WTC11 (cell line): ENCODE measurements around the gene TAF3. TPM values are rescaled to one million over a fixed set of nuclear protein-coding genes. Genes with fewer than 3 reads are reported as not detected.

Source experiments
- ATAC-seq: fragments of 200-7000 bp; cut with Tn5 transposase; 2 replicates; pipeline ENCODE4 v1.10.0; 2021; ENCODE audit warnings: mild to moderate bottlenecking, moderate library complexity
- CTCF ChIA-PET: fragments of 300-600 bp; sonication (Branson Sonifier 250); formaldehyde crosslinking; loops from one replicate; lab custom pipeline; 2021; ENCODE audit warnings: antibody characterized with exemption; lab: Charles Lee
- POLR2A ChIA-PET: fragments of 350-600 bp; sonication (Branson Sonifier 250); formaldehyde crosslinking; loops from one replicate; lab custom pipeline; 2021; ENCODE audit warnings: antibody characterized with exemption; lab: Charles Lee
- DNase-seq: peaks from one replicate; pipeline ENCODE4 v3.0.0; 2021; ENCODE audit warnings: low spot score
- H3K27ac Mint-ChIP-seq: 2 replicates; pipeline ENCODE4 v1.8.0; 2021; ENCODE audit warnings: mixed read lengths
- H3K27me3 Mint-ChIP-seq: 2 replicates; pipeline ENCODE4 v1.8.0; 2021; ENCODE audit warnings: low read depth, mild to moderate bottlenecking, moderate library complexity, mixed read lengths
- H3K36me3 Mint-ChIP-seq: 2 replicates; pipeline ENCODE4 v1.8.0; 2021; ENCODE audit warnings: mixed read lengths
- H3K4me1 Mint-ChIP-seq: 2 replicates; pipeline ENCODE4 v1.8.0; 2022; ENCODE audit warnings: mixed read lengths
- H3K4me3 Mint-ChIP-seq: 2 replicates; pipeline ENCODE4 v1.8.0; 2021; ENCODE audit warnings: mild to moderate bottlenecking, moderate library complexity, mixed read lengths
- H3K9me3 Mint-ChIP-seq: 2 replicates; pipeline ENCODE4 v1.8.0; 2021; ENCODE audit warnings: mixed read lengths
- ELF4 ChIP-seq: sonication (generic); formaldehyde crosslinking; IDR thresholded peaks from 2 replicates; pipeline ENCODE4 v1.8.1; 2022; ENCODE audit warnings: low read depth, mild to moderate bottlenecking, moderate library complexity, missing genetic modification reagents
- FOXJ3 ChIP-seq: sonication (generic); formaldehyde crosslinking; IDR thresholded peaks from 2 replicates; pipeline ENCODE4 v1.9.0; 2021; ENCODE audit warnings: missing genetic modification reagents, mild to moderate bottlenecking, borderline replicate concordance
- GRHL2 ChIP-seq: fragments of 250-450 bp; sonication (Bioruptor Pico); IDR thresholded peaks from 2 replicates; pipeline ENCODE4 v1.8.0; 2022; ENCODE audit warnings: mild to moderate bottlenecking, moderate library complexity; ENCODE audit not compliant: insufficient replicate concordance, severe bottlenecking
- JUN ChIP-seq: sonication (generic); formaldehyde crosslinking; IDR thresholded peaks from 2 replicates; pipeline ENCODE4 v1.8.0; 2023; ENCODE audit warnings: mild to moderate bottlenecking, missing genetic modification reagents
- NR1H2 ChIP-seq: sonication (generic); formaldehyde crosslinking; IDR thresholded peaks from 2 replicates; pipeline ENCODE4 v1.9.0; 2021; ENCODE audit warnings: mild to moderate bottlenecking, moderate library complexity, missing genetic modification reagents
- NR2C2 ChIP-seq: sonication (generic); formaldehyde crosslinking; IDR thresholded peaks from 2 replicates; pipeline ENCODE4 v1.8.0; 2022; ENCODE audit warnings: mild to moderate bottlenecking, missing genetic modification reagents
- SMAD3 ChIP-seq: sonication (generic); formaldehyde crosslinking; IDR thresholded peaks from 2 replicates; pipeline ENCODE4 v1.8.0; 2022; ENCODE audit warnings: missing genetic modification reagents, mild to moderate bottlenecking, borderline replicate concordance
- TEAD1 ChIP-seq: sonication (generic); formaldehyde crosslinking; IDR thresholded peaks from 2 replicates; pipeline ENCODE4 v1.8.0; 2022; ENCODE audit warnings: mild to moderate bottlenecking, missing genetic modification reagents
- ZBTB21 ChIP-seq: sonication (generic); formaldehyde crosslinking; IDR thresholded peaks from 2 replicates; pipeline ENCODE4 v1.8.1; 2023; ENCODE audit warnings: mild to moderate bottlenecking, missing genetic modification reagents, borderline replicate concordance
- ZNF138 ChIP-seq: sonication (generic); formaldehyde crosslinking; conservative IDR thresholded peaks from 2 replicates; pipeline ENCODE4 v1.8.1; 2022; ENCODE audit warnings: mild to moderate bottlenecking, moderate library complexity, missing genetic modification reagents
- ZNF219 ChIP-seq: sonication (generic); formaldehyde crosslinking; IDR thresholded peaks from 2 replicates; pipeline ENCODE4 v1.8.0; 2023; ENCODE audit warnings: missing genetic modification reagents, mild to moderate bottlenecking, borderline replicate concordance
- ZNF396 ChIP-seq: fragments of 250-450 bp; sonication (Bioruptor Pico); IDR thresholded peaks from 2 replicates; pipeline ENCODE4 v1.8.0; 2021; ENCODE audit warnings: mild to moderate bottlenecking, moderate library complexity, borderline replicate concordance
- ZNF416 ChIP-seq: fragments of 250-450 bp; sonication (Bioruptor Pico); IDR thresholded peaks from 2 replicates; pipeline ENCODE4 v1.9.0; 2021; ENCODE audit warnings: mild to moderate bottlenecking, inconsistent platforms
- ZNF423 ChIP-seq: fragments of 250-450 bp; sonication (Bioruptor Pico); IDR thresholded peaks from 2 replicates; pipeline ENCODE4 v2.1.2; 2022; ENCODE audit warnings: mild to moderate bottlenecking, moderate library complexity
- ZNF671 ChIP-seq: fragments of 250-450 bp; sonication (Bioruptor Pico); IDR thresholded peaks from 2 replicates; pipeline ENCODE4 v1.8.0; 2021; ENCODE audit warnings: mild to moderate bottlenecking
- total RNA-seq: library from RNA; stranded (reverse); gene quantifications from 3 replicates; pipeline ENCODE4 v1.2.3, GENCODE V29; 2021
- TF ChIP-seq, protein P1 (sequence below): fragments of 250-450 bp; sonication (Bioruptor Pico); IDR thresholded peaks from 2 replicates; pipeline ENCODE4 v1.8.0; 2021; ENCODE audit warnings: mild to moderate bottlenecking
- TF ChIP-seq, protein P2 (sequence below): sonication (generic); formaldehyde crosslinking; IDR thresholded peaks from 2 replicates; pipeline ENCODE4 v1.8.0; 2023; ENCODE audit warnings: missing genetic modification reagents
- TF ChIP-seq, protein P3 (sequence below): fragments of 250-450 bp; sonication (Bioruptor Pico); IDR thresholded peaks from 2 replicates; pipeline ENCODE4 v1.9.0; 2021; ENCODE audit warnings: moderate library complexity, mild to moderate bottlenecking, inconsistent platforms, borderline replicate concordance
- TF ChIP-seq, protein P4 (sequence below): fragments of 250-450 bp; sonication (Bioruptor Pico); IDR thresholded peaks from 2 replicates; pipeline ENCODE4 v2.1.2; 2022; ENCODE audit warnings: mild to moderate bottlenecking, moderate library complexity
- TF ChIP-seq, protein P5 (sequence below): sonication (generic); formaldehyde crosslinking; IDR thresholded peaks from 2 replicates; pipeline ENCODE4 v1.8.0; 2022; ENCODE audit warnings: mild to moderate bottlenecking, missing genetic modification reagents
- TF ChIP-seq, protein P6 (sequence below): sonication (generic); formaldehyde crosslinking; IDR thresholded peaks from 2 replicates; pipeline ENCODE4 v1.8.1; 2022; ENCODE audit warnings: low read depth, missing genetic modification reagents, borderline replicate concordance
- TF ChIP-seq, protein P7 (sequence below): sonication (generic); formaldehyde crosslinking; IDR thresholded peaks from 2 replicates; pipeline ENCODE4 v1.8.1; 2022; ENCODE audit warnings: missing genetic modification reagents, borderline replicate concordance
- TF ChIP-seq, protein P8 (sequence below): sonication (generic); formaldehyde crosslinking; conservative IDR thresholded peaks from 2 replicates; pipeline ENCODE4 v1.8.1; 2023; ENCODE audit warnings: mild to moderate bottlenecking, low read depth, missing genetic modification reagents, moderate library complexity

TAF3 gene
- total RNA-seq, 1 experiment from 2014 or later: 8.9 TPM

DNA sequence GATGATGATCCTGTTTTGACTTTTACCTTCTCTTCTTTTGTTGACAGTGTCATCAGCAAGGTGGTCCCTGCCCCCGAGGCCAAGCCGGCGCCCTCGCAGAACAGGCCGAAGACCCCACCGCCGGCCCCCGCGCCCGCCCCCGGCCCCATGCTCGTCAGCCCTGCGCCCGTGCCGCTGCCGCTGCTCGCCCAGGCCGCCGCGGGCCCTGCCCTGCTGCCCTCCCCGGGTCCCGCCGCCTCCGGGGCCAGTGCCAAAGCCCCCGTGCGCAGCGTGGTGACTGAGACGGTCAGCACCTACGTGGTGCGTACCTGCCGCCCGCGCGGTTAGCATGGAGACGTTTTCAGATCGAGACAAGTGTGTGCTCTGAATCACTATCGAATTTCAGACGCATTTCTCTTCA lies 190.7 kb downstream of the TAF3 start (continued):
- TF ChIP-seq, protein P1, sequence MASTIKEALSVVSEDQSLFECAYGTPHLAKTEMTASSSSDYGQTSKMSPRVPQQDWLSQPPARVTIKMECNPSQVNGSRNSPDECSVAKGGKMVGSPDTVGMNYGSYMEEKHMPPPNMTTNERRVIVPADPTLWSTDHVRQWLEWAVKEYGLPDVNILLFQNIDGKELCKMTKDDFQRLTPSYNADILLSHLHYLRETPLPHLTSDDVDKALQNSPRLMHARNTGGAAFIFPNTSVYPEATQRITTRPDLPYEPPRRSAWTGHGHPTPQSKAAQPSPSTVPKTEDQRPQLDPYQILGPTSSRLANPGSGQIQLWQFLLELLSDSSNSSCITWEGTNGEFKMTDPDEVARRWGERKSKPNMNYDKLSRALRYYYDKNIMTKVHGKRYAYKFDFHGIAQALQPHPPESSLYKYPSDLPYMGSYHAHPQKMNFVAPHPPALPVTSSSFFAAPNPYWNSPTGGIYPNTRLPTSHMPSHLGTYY (CRISPR knock-in tag): no peak
- TF ChIP-seq, protein P2, sequence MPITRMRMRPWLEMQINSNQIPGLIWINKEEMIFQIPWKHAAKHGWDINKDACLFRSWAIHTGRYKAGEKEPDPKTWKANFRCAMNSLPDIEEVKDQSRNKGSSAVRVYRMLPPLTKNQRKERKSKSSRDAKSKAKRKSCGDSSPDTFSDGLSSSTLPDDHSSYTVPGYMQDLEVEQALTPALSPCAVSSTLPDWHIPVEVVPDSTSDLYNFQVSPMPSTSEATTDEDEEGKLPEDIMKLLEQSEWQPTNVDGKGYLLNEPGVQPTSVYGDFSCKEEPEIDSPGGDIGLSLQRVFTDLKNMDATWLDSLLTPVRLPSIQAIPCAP: no peak
- no peak for TF ChIP-seq ZBTB21 (CRISPR knock-in tag)
- no peak for TF ChIP-seq NR2C2 (CRISPR knock-in tag)
- TF ChIP-seq ELF4 (CRISPR knock-in tag): no peak

DNA sequence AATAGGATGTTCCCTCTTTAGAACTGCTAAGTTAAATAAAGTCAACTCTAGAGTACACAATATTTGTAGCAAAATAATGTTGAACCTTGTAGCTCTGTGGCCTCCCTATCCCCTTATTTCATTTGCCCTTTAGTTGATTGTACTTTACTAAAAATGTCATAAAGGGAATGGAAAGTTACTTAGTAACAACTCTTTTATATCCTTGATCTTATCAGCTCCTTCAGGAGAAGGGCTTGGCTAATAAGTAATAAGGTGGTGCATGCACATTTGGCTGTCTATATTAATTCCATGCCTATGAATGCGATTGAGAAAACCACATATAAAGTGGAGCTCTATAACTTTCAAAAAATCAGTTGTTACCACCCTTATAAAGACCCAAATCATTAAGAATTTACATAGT lies 194.7 kb downstream of the TAF3 start:
- Mint-ChIP-seq H3K27ac (no peak overlapping the region), H3K4me3 (no peak overlapping the region), H3K9me3 (no peaks in the 10 kb centered on the region), H3K36me3 (no peaks in the 10 kb centered on the region), H3K4me1 (peaks cover 12% of the 10 kb centered on the region), H3K27me3 (no peaks in the 10 kb centered on the region)
- CTCF ChIA-PET: no interaction called here
- ATAC-seq: no peak
- POLR2A ChIA-PET: no interaction called here
- TF ChIP-seq ZNF671 (CRISPR knock-in tag) (no peak), JUN (CRISPR knock-in tag) (no peak), ZNF219 (CRISPR knock-in tag) (no peak), ZNF416 (CRISPR knock-in tag) (no peak), NR1H2 (CRISPR knock-in tag) (no peak), SMAD3 (CRISPR knock-in tag) (no peak)
- TF ChIP-seq, protein P3, sequence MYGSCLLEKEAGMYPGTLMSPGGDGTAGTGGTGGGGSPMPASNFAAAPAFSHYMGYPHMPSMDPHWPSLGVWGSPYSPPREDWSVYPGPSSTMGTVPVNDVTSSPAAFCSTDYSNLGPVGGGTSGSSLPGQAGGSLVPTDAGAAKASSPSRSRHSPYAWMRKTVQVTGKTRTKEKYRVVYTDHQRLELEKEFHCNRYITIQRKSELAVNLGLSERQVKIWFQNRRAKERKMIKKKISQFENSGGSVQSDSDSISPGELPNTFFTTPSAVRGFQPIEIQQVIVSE (CRISPR knock-in tag): no peak
- TF ChIP-seq, protein P4, sequence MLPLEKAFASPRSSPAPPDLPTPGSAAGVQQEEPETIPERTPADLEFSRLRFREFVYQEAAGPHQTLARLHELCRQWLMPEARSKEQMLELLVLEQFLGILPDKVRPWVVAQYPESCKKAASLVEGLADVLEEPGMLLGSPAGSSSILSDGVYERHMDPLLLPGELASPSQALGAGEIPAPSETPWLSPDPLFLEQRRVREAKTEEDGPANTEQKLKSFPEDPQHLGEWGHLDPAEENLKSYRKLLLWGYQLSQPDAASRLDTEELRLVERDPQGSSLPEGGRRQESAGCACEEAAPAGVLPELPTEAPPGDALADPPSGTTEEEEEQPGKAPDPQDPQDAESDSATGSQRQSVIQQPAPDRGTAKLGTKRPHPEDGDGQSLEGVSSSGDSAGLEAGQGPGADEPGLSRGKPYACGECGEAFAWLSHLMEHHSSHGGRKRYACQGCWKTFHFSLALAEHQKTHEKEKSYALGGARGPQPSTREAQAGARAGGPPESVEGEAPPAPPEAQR (CRISPR knock-in tag): no peak
- TF ChIP-seq, protein P5, sequence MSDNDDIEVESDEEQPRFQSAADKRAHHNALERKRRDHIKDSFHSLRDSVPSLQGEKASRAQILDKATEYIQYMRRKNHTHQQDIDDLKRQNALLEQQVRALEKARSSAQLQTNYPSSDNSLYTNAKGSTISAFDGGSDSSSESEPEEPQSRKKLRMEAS (CRISPR knock-in tag): no peak
- no peak for DNase-seq

DNA sequence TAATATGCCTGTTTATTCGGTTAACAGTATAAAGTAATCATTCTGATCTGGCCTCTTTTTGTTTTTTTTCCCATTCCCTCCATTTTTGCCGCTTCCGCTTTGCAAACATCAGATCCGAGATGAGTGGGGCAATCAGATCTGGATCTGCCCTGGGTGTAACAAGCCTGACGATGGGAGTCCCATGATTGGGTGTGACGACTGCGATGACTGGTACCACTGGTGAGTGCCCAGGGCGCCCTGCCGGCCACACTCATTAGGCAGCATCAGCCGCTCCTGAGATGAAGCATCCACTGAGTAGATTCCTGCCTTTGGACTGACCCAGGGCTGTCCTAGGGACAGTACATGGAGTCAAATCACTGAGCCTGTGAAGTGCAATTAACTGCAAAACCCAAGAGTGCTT lies 195.3 kb downstream of the TAF3 start:
- CTCF ChIA-PET: no interaction called here
- Mint-ChIP-seq H3K4me3 (no peak overlapping the region), H3K4me1 (peaks cover 12% of the 10 kb centered on the region), H3K9me3 (no peaks in the 10 kb centered on the region), H3K27ac (no peak overlapping the region), H3K36me3 (no peaks in the 10 kb centered on the region), H3K27me3 (no peaks in the 10 kb centered on the region)
- DNase-seq: no peak
- no peak for ATAC-seq
- POLR2A ChIA-PET: no interaction called here
- TF ChIP-seq ZNF138: no peak
- TF ChIP-seq JUN (CRISPR knock-in tag): no peak
- no peak for TF ChIP-seq ZNF396 (CRISPR knock-in tag)
- no peak for TF ChIP-seq ZNF423
- TF ChIP-seq GRHL2 (CRISPR knock-in tag): no peak
- TF ChIP-seq, protein P6, sequence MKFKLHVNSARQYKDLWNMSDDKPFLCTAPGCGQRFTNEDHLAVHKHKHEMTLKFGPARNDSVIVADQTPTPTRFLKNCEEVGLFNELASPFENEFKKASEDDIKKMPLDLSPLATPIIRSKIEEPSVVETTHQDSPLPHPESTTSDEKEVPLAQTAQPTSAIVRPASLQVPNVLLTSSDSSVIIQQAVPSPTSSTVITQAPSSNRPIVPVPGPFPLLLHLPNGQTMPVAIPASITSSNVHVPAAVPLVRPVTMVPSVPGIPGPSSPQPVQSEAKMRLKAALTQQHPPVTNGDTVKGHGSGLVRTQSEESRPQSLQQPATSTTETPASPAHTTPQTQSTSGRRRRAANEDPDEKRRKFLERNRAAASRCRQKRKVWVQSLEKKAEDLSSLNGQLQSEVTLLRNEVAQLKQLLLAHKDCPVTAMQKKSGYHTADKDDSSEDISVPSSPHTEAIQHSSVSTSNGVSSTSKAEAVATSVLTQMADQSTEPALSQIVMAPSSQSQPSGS (CRISPR knock-in tag): no peak
- TF ChIP-seq, protein P7, sequence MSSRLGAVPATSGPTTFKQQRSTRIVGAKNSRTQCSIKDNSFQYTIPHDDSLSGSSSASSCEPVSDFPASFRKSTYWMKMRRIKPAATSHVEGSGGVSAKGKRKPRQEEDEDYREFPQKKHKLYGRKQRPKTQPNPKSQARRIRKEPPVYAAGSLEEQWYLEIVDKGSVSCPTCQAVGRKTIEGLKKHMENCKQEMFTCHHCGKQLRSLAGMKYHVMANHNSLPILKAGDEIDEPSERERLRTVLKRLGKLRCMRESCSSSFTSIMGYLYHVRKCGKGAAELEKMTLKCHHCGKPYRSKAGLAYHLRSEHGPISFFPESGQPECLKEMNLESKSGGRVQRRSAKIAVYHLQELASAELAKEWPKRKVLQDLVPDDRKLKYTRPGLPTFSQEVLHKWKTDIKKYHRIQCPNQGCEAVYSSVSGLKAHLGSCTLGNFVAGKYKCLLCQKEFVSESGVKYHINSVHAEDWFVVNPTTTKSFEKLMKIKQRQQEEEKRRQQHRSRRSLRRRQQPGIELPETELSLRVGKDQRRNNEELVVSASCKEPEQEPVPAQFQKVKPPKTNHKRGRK (CRISPR knock-in tag): no peak
- TF ChIP-seq, protein P8, sequence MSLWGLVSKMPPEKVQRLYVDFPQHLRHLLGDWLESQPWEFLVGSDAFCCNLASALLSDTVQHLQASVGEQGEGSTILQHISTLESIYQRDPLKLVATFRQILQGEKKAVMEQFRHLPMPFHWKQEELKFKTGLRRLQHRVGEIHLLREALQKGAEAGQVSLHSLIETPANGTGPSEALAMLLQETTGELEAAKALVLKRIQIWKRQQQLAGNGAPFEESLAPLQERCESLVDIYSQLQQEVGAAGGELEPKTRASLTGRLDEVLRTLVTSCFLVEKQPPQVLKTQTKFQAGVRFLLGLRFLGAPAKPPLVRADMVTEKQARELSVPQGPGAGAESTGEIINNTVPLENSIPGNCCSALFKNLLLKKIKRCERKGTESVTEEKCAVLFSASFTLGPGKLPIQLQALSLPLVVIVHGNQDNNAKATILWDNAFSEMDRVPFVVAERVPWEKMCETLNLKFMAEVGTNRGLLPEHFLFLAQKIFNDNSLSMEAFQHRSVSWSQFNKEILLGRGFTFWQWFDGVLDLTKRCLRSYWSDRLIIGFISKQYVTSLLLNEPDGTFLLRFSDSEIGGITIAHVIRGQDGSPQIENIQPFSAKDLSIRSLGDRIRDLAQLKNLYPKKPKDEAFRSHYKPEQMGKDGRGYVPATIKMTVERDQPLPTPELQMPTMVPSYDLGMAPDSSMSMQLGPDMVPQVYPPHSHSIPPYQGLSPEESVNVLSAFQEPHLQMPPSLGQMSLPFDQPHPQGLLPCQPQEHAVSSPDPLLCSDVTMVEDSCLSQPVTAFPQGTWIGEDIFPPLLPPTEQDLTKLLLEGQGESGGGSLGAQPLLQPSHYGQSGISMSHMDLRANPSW: no peak
- TF ChIP-seq FOXJ3: no peak
- no peak for TF ChIP-seq TEAD1 (CRISPR knock-in tag)
- no peak for TF ChIP-seq ELF4 (CRISPR knock-in tag)
